IMR-90 (cell line): ENCODE measurements around the gene DVL3. TPM values are rescaled to one million over a fixed set of nuclear protein-coding genes. Genes with fewer than 3 reads are reported as not detected.
A peak's percentile ranks its signal among the peaks of the same experiment; 100 is the strongest.

Experiments used
- ATAC-seq: fragments of 200-7000 bp; cut with Tn5 transposase; 2 replicates; pipeline ENCODE4 v1.9.1; 2020; ENCODE audit warnings: low read depth, mild to moderate bottlenecking, moderate library complexity
- BruUV-seq: library from RNA; stranded (reverse); fragments of 400-500 nt; replicated peaks from 2 replicates; lab custom pipeline; 2021; lab: Mats Ljungman, UMichigan
- CTCF ChIA-PET: fragments of 300-600 bp; formaldehyde crosslinking; extraction: SDS; loops from one replicate; lab custom pipeline; 2021; ENCODE audit warnings: antibody characterized with exemption; lab: Yijun Ruan, JAX
- POLR2A ChIA-PET: fragments of 300-600 bp; sonication (Branson Sonifier 250); formaldehyde crosslinking; loops from one replicate; lab custom pipeline; 2022; ENCODE audit warnings: antibody characterized with exemption; ENCODE audit not compliant: unreplicated experiment; lab: Charles Lee
- DNase-seq: peaks from one replicate; pipeline ENCODE4 v3.0.0; 2013
- H2AFZ ChIP-seq: replicated peaks from 2 replicates; pipeline ENCODE3; 2013; ENCODE audit warnings: low read length, mild to moderate bottlenecking; ENCODE audit not compliant: poor library complexity
- H2AK5ac ChIP-seq: 2 replicates; pipeline ENCODE4 v1.6.1; 2013; ENCODE audit warnings: low read depth, low read length, inconsistent platforms
- H2AK9ac ChIP-seq: replicated peaks from 2 replicates; pipeline ENCODE3; 2013; ENCODE audit warnings: mild to moderate bottlenecking, low read depth, low read length, moderate library complexity; ENCODE audit not compliant: poor library complexity
- H2BK120ac ChIP-seq: 2 replicates; pipeline ENCODE4 v1.6.1; 2013; ENCODE audit warnings: low read depth, low read length, inconsistent platforms
- H2BK15ac ChIP-seq: 3 replicates; pipeline ENCODE4 v1.6.1; 2013; ENCODE audit warnings: low read depth, low read length, inconsistent platforms
- H2BK20ac ChIP-seq: 2 replicates; pipeline ENCODE4 v1.6.1; 2013; ENCODE audit warnings: low read depth, mild to moderate bottlenecking, inconsistent platforms, low read length, moderate library complexity
- H2BK5ac ChIP-seq: 2 replicates; pipeline ENCODE4 v1.6.1; 2013; ENCODE audit warnings: mild to moderate bottlenecking, low read depth, low read length, inconsistent platforms; ENCODE audit not compliant: poor library complexity, severe bottlenecking
- H3K14ac ChIP-seq: replicated peaks from 2 replicates; pipeline ENCODE4 v1.6.1; 2013; ENCODE audit warnings: low read depth, low read length, inconsistent platforms
- H3K18ac ChIP-seq: 2 replicates; pipeline ENCODE4 v1.6.1; 2013; ENCODE audit warnings: low read depth, low read length, control low read depth
- H3K23ac ChIP-seq: 2 replicates; pipeline ENCODE4 v1.6.1; 2013; ENCODE audit warnings: low read depth, low read length, inconsistent platforms
- H3K27ac ChIP-seq: 2 replicates; pipeline ENCODE4 v1.5.1; 2013; ENCODE audit warnings: mild to moderate bottlenecking, control low read depth, low read length; ENCODE audit not compliant: insufficient read depth
- H3K27me3 ChIP-seq: 2 replicates; pipeline ENCODE4 v1.6.1; 2013; ENCODE audit warnings: low read length; ENCODE audit not compliant: control insufficient read depth, insufficient read depth
- H3K36me3 ChIP-seq: 2 replicates; pipeline ENCODE4 v1.6.1; 2013; ENCODE audit warnings: low read length, mixed read lengths; ENCODE audit not compliant: control insufficient read depth, insufficient read depth
- H3K4ac ChIP-seq: 2 replicates; pipeline ENCODE4 v1.6.1; 2013; ENCODE audit warnings: low read depth, low read length, inconsistent platforms
- H3K4me1 ChIP-seq: 2 replicates; pipeline ENCODE4 v1.6.1; 2013; ENCODE audit warnings: low read length, mixed read lengths; ENCODE audit not compliant: control insufficient read depth, insufficient read depth
- H3K4me2 ChIP-seq: 2 replicates; pipeline ENCODE4 v1.6.1; 2013; ENCODE audit warnings: low read depth, mild to moderate bottlenecking, control low read depth, low read length, moderate library complexity
- H3K4me3 ChIP-seq: 2 replicates; pipeline ENCODE4 v1.5.1; 2013; ENCODE audit warnings: low read depth, mild to moderate bottlenecking, control low read depth, low read length, moderate library complexity; ENCODE audit not compliant: insufficient read depth
- H3K56ac ChIP-seq: 2 replicates; pipeline ENCODE4 v1.6.1; 2013; ENCODE audit warnings: low read length, inconsistent platforms; ENCODE audit not compliant: insufficient read depth; ENCODE audit errors: extremely low read depth
- H3K79me1 ChIP-seq, 2 experiments: 2 replicates each; pipeline ENCODE4 v1.6.1; 2013; ENCODE audit warnings: low read length in 2 of 2, inconsistent platforms in 1 of 2, low read depth in 1 of 2
- H3K9ac ChIP-seq: 2 replicates; pipeline ENCODE4 v1.6.1; 2013; ENCODE audit warnings: low read depth, low read length, control low read depth
- H3K9me1 ChIP-seq: 2 replicates; pipeline ENCODE4 v1.6.1; 2013; ENCODE audit warnings: low read length, inconsistent platforms; ENCODE audit not compliant: insufficient read depth
- H3K9me3 ChIP-seq: 2 replicates; pipeline ENCODE4 v1.6.1; 2013; ENCODE audit warnings: low read length; ENCODE audit not compliant: control insufficient read depth, insufficient read depth
- H4K20me1 ChIP-seq: 2 replicates; pipeline ENCODE4 v1.6.1; 2013; ENCODE audit warnings: low read length, inconsistent platforms; ENCODE audit not compliant: insufficient read depth
- H4K5ac ChIP-seq: 2 replicates; pipeline ENCODE4 v1.6.1; 2013; ENCODE audit warnings: mild to moderate bottlenecking, low read depth, low read length, control low read depth
- H4K8ac ChIP-seq, 2 experiments: 2 replicates each; pipeline ENCODE4 v1.6.1; 2013; ENCODE audit warnings: low read depth in 2 of 2, low read length in 2 of 2, control low read depth in 1 of 2, inconsistent platforms in 1 of 2
- H4K91ac ChIP-seq: 2 replicates; pipeline ENCODE4 v1.6.1; 2013; ENCODE audit warnings: low read depth, low read length, inconsistent platforms; ENCODE audit not compliant: insufficient read depth
- MAZ ChIP-seq: IDR thresholded peaks from 2 replicates; pipeline ENCODE4 v1.6.1; 2012; ENCODE audit warnings: low read depth, mild to moderate bottlenecking, low read length, improper control_type of control experiment, moderate library complexity, borderline replicate concordance
- NFE2L2 ChIP-seq: fragments of 150-350 bp; IDR thresholded peaks from 2 replicates; pipeline ENCODE4 v1.6.1; 2016; ENCODE audit warnings: low read depth, mild to moderate bottlenecking, low read length
- WGBS, 2 experiments: methylation state at CpG; one replicate each; pipeline versions ENCODE4 v1.1.5 to v1.1.7; 2013; ENCODE audit warnings: missing lambda C conversion rate in 2 of 2; ENCODE audit not compliant: insufficient read length in 1 of 2; ENCODE audit errors: extremely low coverage in 2 of 2; 5-methylcytosine and 5-hydroxymethylcytosine counted together
- dilution Hi-C: fragments of 300-500 bp; cut with HindIII; formaldehyde crosslinking; loops from one replicate; pipeline ENCODE4 v1.14.3; 2018; ENCODE audit warnings: low sequenced_read_pairs; ENCODE audit not compliant: unreplicated experiment
- in situ Hi-C: fragments of 300-500 bp; cut with MboI; formaldehyde crosslinking; loops from 3 replicates; pipeline ENCODE4 v1.14.3; 2019; ENCODE audit warnings: low sequenced_read_pairs, inconsistent platforms, mixed read lengths
- intact Hi-C: fragments of 100-400 bp; cut with micrococcal nuclease; formaldehyde crosslinking; loops from 2 replicates; pipeline ENCODE4 v1.10.0; 2022
- polyA plus RNA-seq, 3 experiments: library from polyadenylated mRNA; depleted of rRNA; stranded (reverse); fragments of >200 nt; gene quantifications; 2 replicates each; pipeline ENCODE4 v1.2.3, GENCODE V29; 2012; ENCODE audit warnings: low replicate concordance in 1 of 3
- total RNA-seq: library from RNA; depleted of rRNA; stranded (reverse); fragments of >200 nt; gene quantifications from 2 replicates; pipeline ENCODE4 v1.2.3, GENCODE V29; 2012

Gene DVL3
- total and polyA plus RNA-seq, 2 of the 4 experiments (the other 2 are of a cell fraction): 23.3 to 40.4 TPM

DNA sequence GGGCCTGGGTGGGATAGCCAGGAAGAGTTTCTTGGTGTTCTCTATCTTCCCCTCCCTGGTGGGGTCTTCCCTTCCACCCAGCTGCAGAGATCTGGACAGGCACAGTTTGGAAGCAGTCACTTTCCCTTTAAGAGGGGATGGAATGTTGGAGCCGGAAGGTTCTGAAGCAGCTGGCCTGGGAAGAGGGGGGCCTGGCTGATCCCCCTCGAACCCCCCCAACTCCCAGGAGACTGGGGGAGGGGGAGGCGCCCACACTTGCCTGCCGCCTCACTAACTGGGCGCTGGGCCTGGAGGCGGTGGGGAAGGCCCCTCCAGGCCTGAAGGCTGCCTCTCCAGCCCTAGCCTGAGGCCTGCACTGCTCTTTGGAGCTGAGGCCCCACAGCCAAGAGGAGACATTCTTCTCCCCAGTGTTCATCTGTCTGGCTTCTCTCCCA lies 1.4 kb downstream of the DVL3 start:
- no peaks in the 10 kb centered on the region for H3K9me3 ChIP-seq
- H3K79me1 ChIP-seq: peaks cover 9 to 63% of the 10 kb centered on the region in 2 experiments; a peak in 3 of 4 replicates
- peak overlapping the region; percentile 97 for H3K14ac ChIP-seq
- peak; percentile 60 for DNase-seq
- BruUV-seq: no TSS peak
- peak overlapping the region; percentile 96 for H3K27ac ChIP-seq
- peaks cover 16% of the 10 kb centered on the region; the same call in 1 of the 2 replicates for H3K9me1 ChIP-seq
- H4K5ac ChIP-seq: peak overlapping the region; percentile 84
- H3K36me3 ChIP-seq: peaks cover 4% of the 10 kb centered on the region; the same call in 1 of the 2 replicates
- H2BK15ac ChIP-seq: peak overlapping the region; percentile 86; the same call in 1 of the 3 replicates
- peak overlapping the region; percentile 92 for H3K56ac ChIP-seq
- POLR2A ChIA-PET: no interaction called here
- in situ Hi-C loops: no loop called here
- peak overlapping the region; percentile 92 for H3K18ac ChIP-seq
- peak; percentile 45; the same call in 1 of the 2 replicates for TF ChIP-seq MAZ
- no peak for TF ChIP-seq NFE2L2
- peak overlapping the region; percentile 94 for H2AK5ac ChIP-seq
- H4K20me1 ChIP-seq: peaks cover 53% of the 10 kb centered on the region
- peak overlapping the region; percentile 94 for H2BK5ac ChIP-seq
- CTCF ChIA-PET: no interaction called here
- H3K9ac ChIP-seq: peak overlapping the region; percentile 98
- peak overlapping the region; percentile 90 to 93; a peak in 3 of 4 replicates for H4K8ac ChIP-seq
- H2AFZ ChIP-seq: peak overlapping the region; percentile 96
- no peaks in the 10 kb centered on the region for H3K27me3 ChIP-seq
- peak overlapping the region; percentile 97 for H3K23ac ChIP-seq
- ATAC-seq: peak; percentile 59
- no CpG with 5 or more reads among the region's 6 CpGs for WGBS, 2 experiments
- H4K91ac ChIP-seq: peak overlapping the region; percentile 94
- peak overlapping the region; percentile 99 for H3K4me3 ChIP-seq
- peaks cover 16% of the 10 kb centered on the region for H3K4me1 ChIP-seq
- peak overlapping the region; percentile 96 for H3K4ac ChIP-seq
- dilution Hi-C loops: no loop called here
- peak overlapping the region; percentile 96 for H3K4me2 ChIP-seq
- peak overlapping the region; percentile 97 for H2AK9ac ChIP-seq
- intact Hi-C loops: no loop called here
- peak overlapping the region; percentile 76 for H2BK120ac ChIP-seq
- peak overlapping the region; percentile 40; the same call in 1 of the 2 replicates for H2BK20ac ChIP-seq
